Bronchus fibroblast of lung (primary cell): Measurements from ENCODE around the gene GGTA1. TPM values are rescaled to one million over a fixed set of nuclear protein-coding genes. Genes with fewer than 3 reads are reported as not detected.

ENCODE experiments used
- total RNA-seq: library from RNA; depleted of rRNA; stranded (reverse); fragments of >200 nt; gene quantifications from 2 replicates; pipeline ENCODE4 v1.2.3, GENCODE V29; 2015

GGTA1 gene
- not detected in 2 replicates for total RNA-seq

GRCh38 chr9:121499427-121500164 lies at the start of gene GGTA1:
Gene GGTA1 (minus strand): TSS chr9:121499844. CDS start chr9:121467922, 31,922 bp downstream.

Other genes starting within 250 kb of the GGTA1 start
- gene GSN, start 231.7 kb downstream of the GGTA1 start, total RNA-seq: 171 and 195 TPM in 2 replicates
- gene STOM, start 129.6 kb downstream of the GGTA1 start, total RNA-seq: 66.6 and 73.0 TPM in 2 replicates
- 9.8 and 10.1 TPM in 2 replicates for gene DAB2IP, start 151.8 kb upstream of the GGTA1 start, total RNA-seq